GM19351 (cell line): Measurements from ENCODE around the gene ABLIM2.
"Not testable (repeated sequence)": the region's sequence is repeated elsewhere in the genome, so short reads cannot be mapped to it uniquely, and the experiment has no call there.

Experiments
- ATAC-seq: cut with Tn5 transposase; IDR thresholded peaks from one replicate; pipeline ENCODE4 v1.9.1; 2021; ENCODE audit warnings: mild to moderate bottlenecking, moderate library complexity; ENCODE audit not compliant: unreplicated experiment

The ABLIM2 gene

GRCh38 chr4:7918981-7919380 lies 239.6 kb downstream of the ABLIM2 start:
- no peak for ATAC-seq

GRCh38 chr4:7918187-7918586 lies 240.4 kb downstream of the ABLIM2 start:
- not testable (repeated sequence) for ATAC-seq

- ATAC-seq: no peak
These were observed 240.9 kb downstream of the ABLIM2 start for GRCh38 chr4:7917669-7918068.

GRCh38 chr4:7915875-7916242 lies 242.8 kb downstream of the ABLIM2 start:
- ATAC-seq: no peak
